22Rv1 (cell line): ENCODE data around the gene ZNF860.

Source experiments
- H3K27ac ChIP-seq: fragments of 450-650 bp; 2 replicates; pipeline ENCODE4 v1.5.1; 2017
- ZFX ChIP-seq: fragments of 450-650 bp; IDR thresholded peaks from 2 replicates; pipeline ENCODE4 v1.6.1; 2017; ENCODE audit warnings: antibody characterized with exemption, borderline replicate concordance
- TF ChIP-seq, protein P1 (sequence below): fragments of 450-650 bp; IDR thresholded peaks from 2 replicates; pipeline ENCODE4 v1.5.1; 2017; ENCODE audit warnings: mild to moderate bottlenecking

The ZNF860 gene

DNA sequence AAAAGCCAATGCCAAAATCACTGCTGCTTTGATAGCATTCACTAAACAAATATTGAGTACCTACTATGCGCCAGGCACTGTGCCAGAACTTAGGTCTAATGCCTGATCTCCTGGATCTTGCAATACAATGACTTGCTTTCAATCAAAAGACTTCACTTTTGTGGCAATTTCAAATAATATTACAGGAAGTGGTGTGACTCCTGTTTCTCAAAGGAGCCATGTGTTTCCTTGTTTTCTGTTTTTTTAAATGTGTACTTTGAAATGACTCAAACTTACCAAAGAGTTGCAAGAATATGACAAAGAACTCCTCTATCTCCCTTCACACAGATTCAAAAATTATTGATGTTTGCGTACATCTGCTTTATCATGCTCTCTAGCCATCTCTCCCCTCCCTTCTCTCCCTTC lies 18.7 kb upstream of the ZNF860 start:
- H3K27ac ChIP-seq, result no peak overlapping the region

DNA sequence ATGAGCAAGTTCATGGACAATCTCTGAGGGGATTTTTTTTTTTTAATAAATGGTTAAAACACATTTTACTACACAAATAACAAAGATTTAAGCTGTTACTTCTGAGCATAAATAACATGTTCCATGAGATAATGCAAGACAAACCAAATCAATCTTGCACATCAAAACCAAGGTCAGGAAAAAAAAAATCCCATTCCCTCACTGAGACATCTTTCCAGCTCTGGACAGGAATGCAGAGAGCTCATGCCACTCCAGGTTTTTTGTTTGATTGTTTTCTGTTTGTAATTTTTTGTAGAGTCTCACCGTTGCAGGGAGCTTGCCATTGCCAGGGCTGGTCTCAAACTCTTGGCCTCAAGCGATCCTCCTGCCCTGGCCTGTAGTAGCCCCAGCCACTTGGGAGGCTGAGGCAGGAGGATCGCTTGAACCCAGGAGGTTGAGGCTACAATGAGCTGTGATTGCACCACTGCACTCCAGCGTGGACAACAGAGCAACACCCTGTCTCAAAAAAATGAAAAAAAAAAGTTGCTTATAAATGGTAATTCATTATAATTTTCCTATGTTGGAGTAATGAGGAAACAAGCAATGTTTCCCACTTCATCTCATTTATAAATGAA lies 14.5 kb upstream of the ZNF860 start:
- no peak overlapping the region for H3K27ac ChIP-seq
- TF ChIP-seq, protein P1, sequence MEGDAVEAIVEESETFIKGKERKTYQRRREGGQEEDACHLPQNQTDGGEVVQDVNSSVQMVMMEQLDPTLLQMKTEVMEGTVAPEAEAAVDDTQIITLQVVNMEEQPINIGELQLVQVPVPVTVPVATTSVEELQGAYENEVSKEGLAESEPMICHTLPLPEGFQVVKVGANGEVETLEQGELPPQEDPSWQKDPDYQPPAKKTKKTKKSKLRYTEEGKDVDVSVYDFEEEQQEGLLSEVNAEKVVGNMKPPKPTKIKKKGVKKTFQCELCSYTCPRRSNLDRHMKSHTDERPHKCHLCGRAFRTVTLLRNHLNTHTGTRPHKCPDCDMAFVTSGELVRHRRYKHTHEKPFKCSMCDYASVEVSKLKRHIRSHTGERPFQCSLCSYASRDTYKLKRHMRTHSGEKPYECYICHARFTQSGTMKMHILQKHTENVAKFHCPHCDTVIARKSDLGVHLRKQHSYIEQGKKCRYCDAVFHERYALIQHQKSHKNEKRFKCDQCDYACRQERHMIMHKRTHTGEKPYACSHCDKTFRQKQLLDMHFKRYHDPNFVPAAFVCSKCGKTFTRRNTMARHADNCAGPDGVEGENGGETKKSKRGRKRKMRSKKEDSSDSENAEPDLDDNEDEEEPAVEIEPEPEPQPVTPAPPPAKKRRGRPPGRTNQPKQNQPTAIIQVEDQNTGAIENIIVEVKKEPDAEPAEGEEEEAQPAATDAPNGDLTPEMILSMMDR, result no peak
- TF ChIP-seq ZFX, result no peak

More for the DNA sequence above, 18.7 kb upstream of the ZNF860 start:
- TF ChIP-seq, protein P1, result no peak
- no peak for TF ChIP-seq ZFX

DNA sequence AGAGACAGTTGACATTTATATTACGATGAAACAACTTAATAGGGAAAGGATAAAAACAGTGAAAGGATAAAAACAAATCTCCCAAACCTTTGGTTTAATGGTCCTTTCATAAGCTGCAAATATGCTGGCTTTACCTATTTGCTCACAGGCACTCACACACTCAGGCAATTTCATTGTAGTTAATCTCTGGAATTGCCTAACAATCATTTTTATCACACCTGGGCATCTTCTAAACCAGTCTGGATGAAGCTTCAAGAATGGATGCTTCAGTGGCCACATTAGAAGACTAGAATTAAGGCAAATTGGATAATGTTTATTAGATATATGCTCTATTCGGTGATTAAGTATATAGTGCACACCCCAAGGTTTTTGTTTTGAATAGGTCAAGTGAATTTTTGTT lies 14.0 kb upstream of the ZNF860 start:
- no peak overlapping the region for H3K27ac ChIP-seq
- TF ChIP-seq ZFX, result no peak
- TF ChIP-seq, protein P1, result no peak

DNA sequence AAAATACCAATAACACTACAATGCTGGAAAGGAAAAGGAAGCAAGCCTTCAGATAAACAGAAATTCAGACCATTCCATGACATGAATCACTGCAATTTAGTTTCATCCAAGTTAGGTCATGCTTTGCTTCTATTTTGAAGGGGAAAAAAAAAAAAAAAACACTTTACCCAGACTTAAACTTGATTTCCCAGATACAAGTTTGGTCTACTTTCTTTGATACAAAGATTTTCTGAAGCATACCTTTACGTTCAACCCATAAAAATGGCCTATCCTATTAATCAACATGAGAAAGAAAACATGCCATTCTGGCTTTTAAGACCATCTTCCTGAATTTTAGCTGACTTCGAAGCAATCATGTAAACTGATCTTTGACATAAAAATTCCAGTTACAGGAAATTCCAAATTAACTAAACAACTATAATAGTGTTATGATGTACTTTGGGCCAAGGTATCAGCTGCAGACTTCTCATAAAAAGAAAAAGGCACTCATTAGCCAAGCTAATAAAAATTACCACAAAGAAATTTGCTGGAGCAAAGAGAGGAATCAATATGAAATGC lies 13.1 kb upstream of the ZNF860 start:
- no peak for TF ChIP-seq ZFX
- TF ChIP-seq, protein P1, result no peak
- no peak overlapping the region for H3K27ac ChIP-seq

DNA sequence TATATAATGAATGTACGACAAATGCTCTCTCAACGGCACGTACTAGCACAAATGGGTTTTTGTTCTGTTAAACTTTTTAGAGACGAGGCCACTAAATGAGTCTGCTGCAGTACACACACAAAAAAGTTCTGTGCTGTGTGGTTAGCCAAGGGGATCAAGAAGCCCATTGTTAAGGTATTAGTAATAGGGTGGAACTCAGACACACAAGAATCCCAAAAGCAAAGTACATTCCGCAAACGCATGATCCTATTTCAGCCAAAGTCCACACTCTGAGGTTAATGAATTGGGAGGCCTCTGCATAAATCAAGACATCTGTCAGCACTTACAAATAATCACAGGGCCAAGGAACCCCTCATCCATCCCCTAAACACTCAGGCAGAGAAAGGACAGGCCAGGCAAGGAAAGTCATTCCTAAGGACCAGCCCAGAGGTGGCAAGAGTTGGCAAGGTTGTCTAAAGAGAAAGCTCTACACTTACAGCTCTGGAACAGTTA lies 12.6 kb upstream of the ZNF860 start:
- no peak overlapping the region for H3K27ac ChIP-seq
- TF ChIP-seq, protein P1, result no peak
- TF ChIP-seq ZFX, result no peak

DNA sequence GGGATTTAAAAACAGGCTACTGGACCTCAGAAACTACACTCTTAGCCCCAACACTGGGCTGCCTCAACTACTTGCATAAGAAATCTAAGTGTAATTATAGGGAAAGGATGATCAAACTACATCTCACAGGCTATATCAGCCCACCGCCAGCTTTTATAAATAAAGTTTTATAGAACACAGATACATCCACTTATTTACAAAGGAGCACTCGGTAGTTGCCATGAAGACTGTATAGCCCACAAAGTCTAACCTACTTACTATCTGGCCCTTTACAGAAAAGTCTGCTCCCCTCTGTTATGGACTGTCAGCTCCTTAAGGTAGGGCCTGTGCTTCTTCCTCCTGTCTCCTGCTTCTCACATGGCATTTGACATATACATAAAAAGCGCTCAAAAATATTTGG lies 9.9 kb upstream of the ZNF860 start:
- TF ChIP-seq ZFX, result no peak
- TF ChIP-seq, protein P1, result no peak
- no peak overlapping the region for H3K27ac ChIP-seq

DNA sequence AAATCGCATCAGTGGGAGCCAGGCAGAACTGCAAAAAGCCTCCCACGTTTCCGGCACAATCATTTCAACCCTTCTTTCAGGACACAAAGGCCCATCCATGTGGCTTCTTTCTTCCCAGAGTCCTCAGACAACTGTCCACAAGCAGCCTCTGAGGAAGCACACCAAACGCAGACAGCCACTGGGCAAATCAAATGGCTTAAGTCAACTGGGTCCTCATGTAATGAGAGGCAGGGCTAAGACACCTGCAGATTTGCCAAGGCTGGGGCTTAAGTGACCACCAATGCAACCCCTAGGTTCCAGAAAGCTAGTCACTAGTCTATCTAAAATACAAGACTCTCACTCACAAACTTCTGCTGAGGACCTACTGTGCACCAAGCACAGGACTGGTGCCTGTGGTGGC lies 8.5 kb upstream of the ZNF860 start:
- TF ChIP-seq ZFX, result no peak
- TF ChIP-seq, protein P1, result no peak
- no peak overlapping the region for H3K27ac ChIP-seq
